HG02885 (cell line): ENCODE data around the gene ARL4C.

ENCODE experiments used
- ATAC-seq: cut with Tn5 transposase; IDR thresholded peaks from one replicate; pipeline ENCODE4 v1.9.1; 2021; ENCODE audit warnings: mild to moderate bottlenecking; ENCODE audit not compliant: unreplicated experiment, poor library complexity

Gene ARL4C

DNA sequence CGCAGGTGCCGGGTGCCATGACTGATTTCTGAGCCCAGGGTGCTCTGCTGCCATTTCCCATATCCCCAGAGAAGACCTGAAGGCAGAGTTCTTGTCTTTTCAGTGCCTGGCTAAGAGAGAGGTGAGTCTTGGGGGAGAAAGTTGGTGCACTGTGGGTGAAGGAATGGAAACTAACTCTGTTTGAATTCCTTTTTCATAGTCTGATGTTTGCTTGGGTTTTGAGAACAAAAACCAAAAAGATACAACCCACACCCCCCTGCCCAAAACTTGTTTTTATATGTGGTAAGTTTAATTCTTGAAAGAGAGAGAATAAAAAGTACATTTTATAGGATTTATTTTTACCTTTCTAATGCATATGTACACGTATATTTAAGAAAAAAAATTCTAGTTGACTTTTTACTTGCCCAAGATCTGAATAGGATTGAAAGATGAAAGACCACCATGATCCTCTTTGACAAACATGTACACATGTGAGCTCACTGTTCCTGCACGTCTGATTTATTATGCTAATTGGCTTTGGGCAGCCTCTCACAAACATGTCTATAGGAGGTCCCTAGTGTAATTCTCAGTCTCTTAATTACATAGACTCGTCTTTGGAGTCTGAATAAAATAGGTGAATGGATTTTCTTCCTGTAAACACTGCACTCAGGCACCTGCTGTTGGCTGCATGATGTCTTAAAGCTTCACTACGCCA is 46.3 kb downstream of the ARL4C start:
- ATAC-seq: no peak

DNA sequence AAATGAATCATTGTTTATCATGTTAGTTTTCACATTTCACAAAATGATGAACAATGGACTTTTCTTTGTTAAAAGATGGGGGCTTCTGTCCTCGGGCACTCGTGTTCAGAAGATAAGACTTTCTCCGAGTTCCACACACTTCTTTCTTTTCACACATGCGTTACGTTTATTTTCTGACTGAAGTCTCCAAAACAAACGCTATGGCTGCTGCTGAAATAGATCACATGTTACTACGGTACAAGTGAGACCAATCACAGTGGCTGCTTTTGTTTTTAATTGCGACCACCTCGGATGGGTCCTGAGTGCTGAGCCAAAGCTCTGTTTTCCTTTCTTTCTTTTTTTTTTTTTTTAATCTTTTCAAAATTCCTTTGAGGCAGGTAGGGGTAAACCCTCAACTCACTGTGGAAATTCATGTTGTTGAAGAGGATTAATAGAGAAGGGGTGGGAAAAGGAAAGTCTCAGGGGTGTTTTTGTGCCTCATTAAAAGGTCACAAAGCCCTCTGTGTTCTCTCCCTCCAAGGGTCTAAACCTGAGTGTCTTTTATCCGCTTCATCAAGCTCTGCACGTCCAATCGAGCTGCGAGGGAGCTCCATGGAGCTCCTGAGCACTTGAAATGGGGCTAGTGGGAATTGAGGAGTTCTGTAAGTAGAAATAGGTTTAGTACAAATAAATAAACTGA is 48.2 kb downstream of the ARL4C start:
- ATAC-seq: no peak

DNA sequence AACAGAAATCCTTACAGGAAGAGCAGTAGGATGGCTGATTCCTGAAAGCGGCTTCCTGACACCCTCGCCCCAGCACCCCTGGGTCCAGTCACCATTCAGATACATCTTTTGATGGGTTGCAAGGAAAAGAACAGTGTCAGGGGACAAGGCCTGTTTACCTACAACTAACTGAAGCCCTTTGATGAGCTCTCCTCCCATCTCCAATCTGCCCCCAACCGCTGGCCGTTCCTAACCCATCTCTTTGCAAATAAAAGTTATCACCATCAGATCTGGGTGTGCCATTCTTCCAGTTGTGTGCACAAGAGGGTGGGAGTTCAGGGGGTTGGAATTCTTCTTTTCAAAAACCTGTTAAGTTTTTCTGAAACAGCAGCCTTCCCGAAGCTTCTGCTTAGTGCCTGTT is 48.9 kb downstream of the ARL4C start:
- ATAC-seq: no peak

DNA sequence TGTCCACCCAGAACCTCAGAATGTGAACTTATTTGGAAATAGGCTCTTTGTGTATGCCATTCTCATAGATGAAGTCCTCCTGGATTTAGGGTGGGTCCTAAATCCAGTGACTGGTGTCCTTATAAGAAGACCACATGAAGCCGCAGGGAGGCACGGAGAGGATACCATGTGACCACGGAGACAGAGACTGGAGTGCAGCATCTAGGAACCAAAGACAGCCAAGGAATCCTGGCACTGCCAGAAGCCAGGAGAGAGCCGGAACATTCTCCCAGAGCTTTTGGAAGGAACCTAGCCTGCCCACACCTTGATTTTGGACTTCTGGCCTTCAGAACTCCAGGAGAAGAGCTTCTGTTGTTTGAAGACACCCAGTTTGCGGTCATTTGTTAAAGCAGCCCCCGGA is 49.7 kb downstream of the ARL4C start:
- no peak for ATAC-seq

DNA sequence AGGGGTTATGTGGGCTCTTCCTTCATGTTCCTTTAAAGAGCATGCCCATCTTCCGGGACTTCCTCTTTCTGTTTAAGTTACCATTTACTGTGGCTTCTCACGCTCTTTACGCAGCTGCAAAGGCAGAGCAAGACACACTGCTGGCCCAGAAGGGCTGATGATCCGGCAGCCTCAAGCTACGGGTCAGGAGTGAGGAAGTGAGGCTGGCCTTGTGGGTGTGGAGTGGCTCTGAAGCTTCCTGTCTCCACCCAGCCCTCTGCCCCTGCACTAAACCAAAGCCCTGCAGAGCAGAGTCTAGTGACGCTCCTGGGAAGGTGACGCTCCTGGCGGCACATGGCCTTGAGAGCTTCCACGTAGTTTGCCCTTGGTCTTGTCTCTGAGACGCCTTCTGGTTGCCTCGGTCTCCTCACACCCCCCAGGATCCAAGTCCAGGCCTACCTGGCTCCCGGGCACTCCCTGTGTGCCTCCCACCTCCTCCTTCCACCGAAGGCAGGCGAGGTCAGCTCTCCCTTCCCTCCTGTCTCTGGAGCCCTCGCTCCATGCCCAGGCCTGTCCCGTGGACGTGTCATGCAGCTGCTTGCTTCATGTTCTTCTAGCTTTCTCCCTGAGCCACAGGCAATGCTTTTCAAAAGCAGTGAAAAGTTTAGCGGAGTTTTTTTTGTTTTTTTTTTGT is 50.3 kb downstream of the ARL4C start:
- peak; percentile 95 for ATAC-seq

DNA sequence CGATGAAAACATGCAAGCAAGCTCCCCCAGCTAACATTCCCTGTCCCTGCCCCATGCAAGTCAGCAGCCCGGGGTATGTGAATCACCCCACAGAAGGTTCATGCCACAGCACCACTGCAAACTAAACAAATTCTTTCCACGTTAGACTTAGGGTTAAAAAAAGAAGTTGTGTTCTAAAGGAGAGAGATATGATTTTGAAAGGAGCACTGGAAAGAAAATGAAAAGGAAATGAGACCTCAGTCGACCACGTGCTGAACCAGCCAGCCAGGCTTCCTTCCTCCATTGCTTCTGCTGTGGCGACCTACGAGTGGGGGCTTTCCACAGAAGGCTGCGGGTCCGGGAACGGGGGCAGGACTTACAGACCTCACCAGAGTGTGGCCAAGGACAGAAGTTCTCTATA is 52.0 kb downstream of the ARL4C start:
- no peak for ATAC-seq

DNA sequence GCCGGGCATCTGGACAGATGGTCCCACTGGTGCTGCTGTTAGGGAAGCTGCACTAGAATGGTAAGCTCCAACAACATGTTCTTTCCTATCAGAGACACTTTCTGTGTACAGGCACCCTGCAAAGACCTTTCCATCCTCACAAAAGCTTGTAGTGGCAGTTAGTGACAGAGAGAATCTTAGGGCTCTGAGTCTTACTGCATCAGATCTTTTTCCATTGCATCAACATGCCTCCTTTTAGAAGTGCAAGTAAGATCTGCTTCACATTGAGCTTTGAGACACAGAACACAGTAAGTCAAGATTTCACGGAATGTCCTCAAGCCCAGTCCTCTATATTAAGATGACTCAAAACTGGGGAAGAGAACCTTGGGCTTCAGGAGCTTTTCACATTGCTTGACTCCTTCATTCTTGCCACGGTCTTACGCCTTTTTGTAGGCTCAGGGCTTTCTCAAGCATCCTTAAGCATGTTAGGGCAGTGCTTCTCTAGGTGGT is 52.6 kb downstream of the ARL4C start:
- no peak for ATAC-seq
